Psoas muscle (tissue), 8 donors: ENCODE measurements around the gene C3orf20. TPM values are rescaled to one million over a fixed set of nuclear protein-coding genes. Genes with fewer than 3 reads are reported as not detected.

Source experiments
- ATAC-seq, 4 donors: fragments of 200-7000 bp; cut with Tn5 transposase; one replicate each; pipeline ENCODE4 v1.9.1; 2020; ENCODE audit warnings: moderate library complexity in 3 of 4, mild to moderate bottlenecking in 2 of 4
- DNase-seq, 2 donors: peaks; one replicate each; pipeline ENCODE4 v3.0.0-alpha.2; 2020
- H3K27ac ChIP-seq: fragments of 200-600 bp; one replicate; pipeline ENCODE4 v1.8.0; 2022
- H3K27me3 ChIP-seq, 3 donors: fragments of 200-600 bp in 1 of 3; one replicate each; pipeline versions ENCODE4 v1.6.1 to v1.8.0; 2013 to 2022; ENCODE audit warnings: low read length in 2 of 3, mild to moderate bottlenecking in 2 of 3, moderate library complexity in 1 of 3; ENCODE audit not compliant: insufficient read depth in 3 of 3
- H3K36me3 ChIP-seq, 2 donors: fragments of 200-600 bp in 1 of 2; one replicate each; pipeline versions ENCODE4 v1.6.1 to v1.8.0; 2013 to 2022; ENCODE audit warnings: low read depth in 1 of 2, mild to moderate bottlenecking in 1 of 2, moderate library complexity in 1 of 2; ENCODE audit not compliant: insufficient read depth in 1 of 2
- H3K4me1 ChIP-seq: fragments of 200-600 bp; one replicate; pipeline ENCODE4 v1.8.0; 2022
- H3K4me3 ChIP-seq: fragments of 200-600 bp; one replicate; pipeline ENCODE4 v1.8.0; 2022; ENCODE audit warnings: mild to moderate bottlenecking
- H3K9me3 ChIP-seq: fragments of 200-600 bp; one replicate; pipeline ENCODE4 v1.8.0; 2022
- CTCF ChIP-seq: fragments of 200-600 bp; IDR thresholded peaks from one replicate; pipeline ENCODE4 v1.8.0; 2022; ENCODE audit warnings: antibody characterized with exemption
- WGBS, 3 donors: extraction: QIAGEN DNeasy Blood & Tissue Kit; methylation state at CpG; one replicate each; pipeline versions ENCODE4 v1.1.6 to v1.1.7; 2013; 5-methylcytosine and 5-hydroxymethylcytosine counted together
- intact Hi-C, 2 donors: fragments of 100-400 bp; cut with DNase I; formaldehyde crosslinking; loops; one replicate each; pipeline versions ENCODE4 v1.11.0 to v1.14.2; 2022
- polyA plus RNA-seq, 3 donors: library from polyadenylated mRNA; stranded (reverse); fragments of 200-250 nt; gene quantifications; one replicate each; pipeline ENCODE4 v1.2.3, GENCODE V29; 2013
- total RNA-seq, 4 donors: library from RNA; stranded (reverse); fragmentation: NEBNext Ultra II Directional in 2 of 4; extraction: Animal tissue kit (Norgen Biotek cat#: 25700) in 2 of 4; gene quantifications; one replicate each; pipeline versions ENCODE4 v1.2.1 to v1.2.4, GENCODE V29; 2021 to 2023
- donor health status: healthy with polysubstance abuse.
- donor health status: DM: no; HTN: no; CAD: no; lungs with moderate emphysema.
- donor health status: Bipolar disorder and iron deficiency.
- donor health status: healthy.
- donor health status: DM: yes; HTN: yes; CAD: no.
- donor health status: DM: no; HTN: no; CAD: no.
- donor health status: DM: no; HTN: no; CAD: no.
- donor health status: DM: yes; HTN: yes; CAD: no.

C3orf20 gene
- total and polyA plus RNA-seq, 7 donors = 0.01 to 0.38 (median 0.09) TPM; not detected in 2

GRCh38 chr3:14663396-14664135 is 11.4 kb upstream of the C3orf20 start:
- no peak for DNase-seq
- WGBS, 3 donors = 84 to 89% (median 87%) methylated on average over 5 of the region's 5 CpGs

GRCh38 chr3:14664170-14664569 is 10.8 kb upstream of the C3orf20 start:
- TF ChIP-seq CTCF = no peak
- H3K4me1 ChIP-seq = no peaks in the 10 kb centered on the region
- H3K27ac ChIP-seq = no peak overlapping the region
- peaks cover 23 to 100% of the 10 kb centered on the region in 2 donors for H3K36me3 ChIP-seq
- H3K4me3 ChIP-seq = no peak overlapping the region
- 86 to 93% (median 88%) methylated on average over 3 of the region's 3 CpGs for WGBS, 3 donors
- ATAC-seq (no peak), DNase-seq (no peak)
- intact Hi-C loops = loop anchor here (5.0 to 10.0 kb wide), 2 partner anchors 549 to 583 kb away; no protein-coding TSS in a partner anchor
- H3K9me3 ChIP-seq = no peaks in the 10 kb centered on the region
- no peaks in the 10 kb centered on the region for H3K27me3 ChIP-seq

More at GRCh38 chr3:14663396-14664135, 11.4 kb upstream of the C3orf20 start:
- no peak for ATAC-seq
- no peaks in the 10 kb centered on the region for H3K27me3 ChIP-seq
- H3K4me1 ChIP-seq = no peaks in the 10 kb centered on the region
- intact Hi-C loops = loop anchor here (5.0 to 10.0 kb wide), 2 partner anchors 549 to 584 kb away; no protein-coding TSS in a partner anchor
- no peak for TF ChIP-seq CTCF
- H3K27ac ChIP-seq = no peak overlapping the region
- no peaks in the 10 kb centered on the region for H3K9me3 ChIP-seq
- peaks cover 20 to 100% of the 10 kb centered on the region in 2 donors for H3K36me3 ChIP-seq
- H3K4me3 ChIP-seq = no peak overlapping the region

- Histone ChIP-seq H3K9me3 (no peaks in the 10 kb centered on the region), H3K4me1 (no peaks in the 10 kb centered on the region), H3K4me3 (no peak overlapping the region), H3K36me3 (peaks cover 11 to 69% of the 10 kb centered on the region in 2 donors), H3K27ac (no peak overlapping the region), H3K27me3 (no peaks in the 10 kb centered on the region)
- intact Hi-C loops = loop anchor here (2.0 to 5.0 kb wide), 2 partner anchors 248 to 250 kb away; no protein-coding TSS in a partner anchor
- WGBS, 3 donors = 70 to 81% (median 72%) methylated on average over 4 of the region's 4 CpGs
- DNase-seq (no peak), ATAC-seq (no peak)
- no peak for TF ChIP-seq CTCF
These were observed 2.4 kb upstream of the C3orf20 start for GRCh38 chr3:14672588-14672987.

DNA sequence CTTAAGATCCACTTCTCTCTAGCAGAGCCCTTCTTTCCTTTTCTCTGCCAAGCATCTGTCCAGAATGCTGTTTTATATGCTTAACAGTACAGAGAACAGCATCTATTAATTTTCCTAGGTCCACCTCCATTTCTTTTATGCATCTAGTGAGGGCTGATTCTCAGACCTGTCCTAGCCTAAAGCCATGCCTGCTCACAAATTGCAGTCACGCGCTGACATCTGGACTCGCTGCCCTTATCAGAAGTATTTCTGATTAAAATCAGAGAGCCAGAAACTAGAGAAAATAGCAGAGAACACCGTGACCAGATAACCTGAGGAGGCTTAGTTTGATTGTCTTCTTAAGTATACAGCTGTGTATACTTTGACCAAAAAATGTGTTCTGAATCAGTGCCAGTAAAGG is 1.9 kb downstream of the C3orf20 start:
- no peak overlapping the region for H3K27ac ChIP-seq
- no peaks in the 10 kb centered on the region for H3K4me1 ChIP-seq
- no peak overlapping the region for H3K4me3 ChIP-seq
- no peaks in the 10 kb centered on the region for H3K27me3 ChIP-seq
- WGBS, 3 donors = 79 to 91% (median 87%) methylated on average over 4 of the region's 4 CpGs
- peaks cover 3 to 27% of the 10 kb centered on the region in 2 donors for H3K36me3 ChIP-seq
- no peak for ATAC-seq
- no peak for DNase-seq
- intact Hi-C loops = loop anchor here in 1 of 2 donors (5.0 kb wide), 1 partner anchor 105 kb away; no protein-coding TSS in a partner anchor
- no peak for TF ChIP-seq CTCF
- no peaks in the 10 kb centered on the region for H3K9me3 ChIP-seq
